Measurements from ENCODE around the gene TCF4. TPM values are rescaled to one million over a fixed set of nuclear protein-coding genes. Genes with fewer than 3 reads are reported as not detected.

The TCF4 gene
- total RNA-seq, 1 donor from 2014 or later: 7.2 TPM

- H3K4me3 ChIP-seq (ENCODE audit: low read depth, low read length): no peak overlapping the region
- no peak for DNase-seq (ENCODE audit: low read depth)
- TF ChIP-seq, protein P1, sequence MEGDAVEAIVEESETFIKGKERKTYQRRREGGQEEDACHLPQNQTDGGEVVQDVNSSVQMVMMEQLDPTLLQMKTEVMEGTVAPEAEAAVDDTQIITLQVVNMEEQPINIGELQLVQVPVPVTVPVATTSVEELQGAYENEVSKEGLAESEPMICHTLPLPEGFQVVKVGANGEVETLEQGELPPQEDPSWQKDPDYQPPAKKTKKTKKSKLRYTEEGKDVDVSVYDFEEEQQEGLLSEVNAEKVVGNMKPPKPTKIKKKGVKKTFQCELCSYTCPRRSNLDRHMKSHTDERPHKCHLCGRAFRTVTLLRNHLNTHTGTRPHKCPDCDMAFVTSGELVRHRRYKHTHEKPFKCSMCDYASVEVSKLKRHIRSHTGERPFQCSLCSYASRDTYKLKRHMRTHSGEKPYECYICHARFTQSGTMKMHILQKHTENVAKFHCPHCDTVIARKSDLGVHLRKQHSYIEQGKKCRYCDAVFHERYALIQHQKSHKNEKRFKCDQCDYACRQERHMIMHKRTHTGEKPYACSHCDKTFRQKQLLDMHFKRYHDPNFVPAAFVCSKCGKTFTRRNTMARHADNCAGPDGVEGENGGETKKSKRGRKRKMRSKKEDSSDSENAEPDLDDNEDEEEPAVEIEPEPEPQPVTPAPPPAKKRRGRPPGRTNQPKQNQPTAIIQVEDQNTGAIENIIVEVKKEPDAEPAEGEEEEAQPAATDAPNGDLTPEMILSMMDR (conservative IDR thresholded peaks at IDR 0.05; ENCODE audit: low read depth, low read length): no peak
These were observed 70.9 kb downstream of the TCF4 start for GRCh38 chr18:55517055-55517454.

GRCh38 chr18:55515941-55516710, 71.9 kb downstream of the TCF4 start:
- no peak overlapping the region for H3K4me3 ChIP-seq (ENCODE audit: low read depth, low read length)
- TF ChIP-seq, protein P1 (conservative IDR thresholded peaks at IDR 0.05; ENCODE audit: low read depth, low read length): no peak
- no peak for DNase-seq (ENCODE audit: low read depth)

DNA sequence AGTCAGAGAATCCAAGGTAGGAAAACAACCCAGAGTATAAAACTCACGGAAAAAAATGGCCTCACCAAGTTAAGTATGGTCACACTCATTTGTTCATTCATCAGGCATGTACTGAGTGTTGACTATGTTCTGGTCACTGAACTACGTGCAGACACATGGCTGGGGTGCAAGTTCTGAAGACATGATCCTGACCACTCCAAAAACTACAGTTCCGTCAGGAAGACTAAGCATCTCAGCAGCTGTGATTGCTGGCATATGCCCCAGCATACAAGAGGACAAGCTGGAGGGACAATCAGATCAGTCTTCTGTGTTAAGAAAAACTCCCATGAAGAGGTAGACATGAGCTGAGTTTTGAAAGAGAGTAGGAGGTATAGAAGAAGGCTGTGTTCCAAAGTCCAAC, 72.8 kb downstream of the TCF4 start:
- H3K4me3 ChIP-seq (ENCODE audit: low read depth, low read length): no peak overlapping the region
- no peak for DNase-seq (ENCODE audit: low read depth)
- TF ChIP-seq, protein P1 (conservative IDR thresholded peaks at IDR 0.05; ENCODE audit: low read depth, low read length): no peak

- no peak overlapping the region for H3K4me3 ChIP-seq (ENCODE audit: low read depth, low read length)
- DNase-seq (ENCODE audit: low read depth): no peak
- TF ChIP-seq, protein P1 (conservative IDR thresholded peaks at IDR 0.05; ENCODE audit: low read depth, low read length): no peak
These were observed 74.8 kb downstream of the TCF4 start for GRCh38 chr18:55513161-55513560.

DNA sequence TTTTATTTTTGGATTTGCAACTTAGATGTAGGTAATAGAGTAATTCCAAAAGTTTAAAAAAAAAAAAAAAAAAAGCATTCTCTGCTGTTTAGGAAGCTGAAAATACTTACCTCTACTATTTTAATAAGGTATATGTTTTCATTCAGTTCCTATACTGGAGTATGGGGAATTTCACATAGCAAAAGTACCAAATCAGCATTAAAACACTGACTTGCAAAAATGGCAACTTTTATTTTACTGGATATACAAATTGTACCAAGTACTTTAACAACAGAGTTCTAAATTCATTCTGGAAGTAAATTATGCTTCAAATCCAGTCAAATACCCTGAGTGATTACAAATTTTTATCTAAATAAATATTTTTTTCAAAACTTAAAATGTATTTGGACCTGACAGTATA, 76.7 kb downstream of the TCF4 start:
- TF ChIP-seq, protein P1 (conservative IDR thresholded peaks at IDR 0.05; ENCODE audit: low read depth, low read length): no peak
- no peak overlapping the region for H3K4me3 ChIP-seq (ENCODE audit: low read depth, low read length)
- no peak for DNase-seq (ENCODE audit: low read depth)

DNA sequence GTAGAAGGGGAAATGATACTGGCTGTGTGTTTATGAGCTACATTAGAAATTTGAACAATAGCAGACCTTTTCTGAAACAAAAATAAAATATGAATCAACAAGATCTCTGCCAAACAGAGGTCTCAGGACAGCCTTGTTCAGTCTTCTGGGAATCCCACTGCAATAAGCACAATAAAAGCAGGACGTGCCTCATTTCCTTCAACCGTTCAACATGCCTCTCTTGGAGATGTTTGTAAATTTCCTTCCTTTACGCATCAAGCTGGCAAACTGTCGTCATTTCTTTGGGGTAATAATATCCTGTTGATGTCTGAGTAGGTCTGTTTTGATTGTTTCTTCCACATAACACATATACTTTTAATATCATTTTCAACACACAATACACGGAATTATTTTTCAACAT, 77.2 kb downstream of the TCF4 start:
- no peak for DNase-seq (ENCODE audit: low read depth)
- TF ChIP-seq, protein P1 (conservative IDR thresholded peaks at IDR 0.05; ENCODE audit: low read depth, low read length): no peak
- no peak overlapping the region for H3K4me3 ChIP-seq (ENCODE audit: low read depth, low read length)

Data from epithelial cell of proximal tubule (primary cell).